Erythroblast (primary cell): ENCODE data around the gene ANAPC2.

Experiments used
- GATA1 ChIP-seq: IDR thresholded peaks from 2 replicates; pipeline ENCODE4 v1.6.1; 2011; ENCODE audit warnings: low read depth, mild to moderate bottlenecking, control low read depth, low read length, moderate library complexity
- POLR2A ChIP-seq: IDR thresholded peaks from 2 replicates; pipeline ENCODE4 v1.6.1; 2011; ENCODE audit warnings: mild to moderate bottlenecking, low read length

GRCh38 chr9:137126786-137127185 is 61.6 kb downstream of the ANAPC2 start:
- TF ChIP-seq POLR2A (no peak), GATA1 (no peak)
